IPS-NIHi7 (cell line): Measurements from ENCODE around the gene VPS13A.

Experiments used
- DNase-seq: peaks from one replicate; pipeline ENCODE4 v3.0.0; 2012; ENCODE audit warnings: mixed read lengths; ENCODE audit errors: extremely low spot score

VPS13A gene

GRCh38 chr9:77177143-77177893 is at the start of gene VPS13A:
Gene VPS13A, plus strand, starts transcription at chr9:77177534. Its CDS starts 171 bp downstream, at chr9:77177705.
- DNase-seq = peak; percentile 96

DNA sequence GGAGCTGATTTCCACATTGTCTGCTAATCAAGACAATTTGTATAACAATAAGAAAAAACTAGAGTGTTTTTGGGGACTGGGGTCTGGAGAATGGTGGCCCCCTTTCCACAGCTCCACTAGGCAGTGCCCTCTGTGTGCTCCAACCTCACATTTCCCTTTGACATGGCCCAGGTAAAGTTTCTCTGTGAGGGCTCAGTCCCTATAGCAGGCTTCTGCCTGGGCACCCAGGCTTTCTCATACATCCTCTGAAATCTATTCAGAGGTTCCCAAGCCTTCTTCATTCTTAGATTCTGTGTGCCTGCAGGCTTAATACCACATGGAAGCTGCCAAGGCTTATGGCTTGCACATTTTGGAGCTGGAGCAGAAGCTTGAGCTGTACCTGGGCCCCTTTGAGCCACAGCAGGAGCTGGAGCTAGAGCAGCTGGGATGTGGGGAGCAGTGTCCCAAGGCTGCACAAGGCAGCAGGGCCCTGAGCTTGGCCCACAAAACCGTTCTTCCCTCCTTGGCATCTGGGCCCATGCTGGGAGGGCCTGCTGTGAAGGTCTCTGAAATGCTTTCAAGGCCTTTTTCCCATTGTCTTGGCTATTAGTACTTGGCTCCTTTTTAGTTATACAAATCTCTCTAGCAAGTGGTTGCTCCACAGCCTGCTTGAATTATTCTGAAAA is 49.1 kb upstream of the VPS13A start:
- peak; percentile 17 for DNase-seq

- no peak for DNase-seq
Measured at GRCh38 chr9:77131399-77131798, 45.9 kb upstream of the VPS13A start.

- DNase-seq = no peak
Measured at GRCh38 chr9:77133011-77133410, 44.3 kb upstream of the VPS13A start.

DNA sequence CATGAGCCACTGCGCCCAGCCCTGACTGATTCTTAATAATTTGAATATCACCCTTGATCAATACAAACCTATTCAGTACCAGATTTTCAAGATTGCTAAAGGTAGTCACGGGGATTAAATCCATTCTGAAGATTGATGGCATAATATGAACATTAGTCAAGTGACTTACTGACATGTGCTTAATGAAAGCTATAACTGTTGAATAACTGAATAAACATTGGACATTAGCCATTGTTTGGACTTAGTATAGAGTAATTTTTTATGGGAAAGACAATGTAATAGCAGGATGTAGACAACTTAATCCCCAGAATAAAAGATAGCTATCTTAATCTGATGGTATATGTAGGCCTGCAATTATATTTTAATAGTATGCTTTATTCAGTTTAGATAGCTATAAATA is 35.0 kb upstream of the VPS13A start:
- DNase-seq = no peak

DNA sequence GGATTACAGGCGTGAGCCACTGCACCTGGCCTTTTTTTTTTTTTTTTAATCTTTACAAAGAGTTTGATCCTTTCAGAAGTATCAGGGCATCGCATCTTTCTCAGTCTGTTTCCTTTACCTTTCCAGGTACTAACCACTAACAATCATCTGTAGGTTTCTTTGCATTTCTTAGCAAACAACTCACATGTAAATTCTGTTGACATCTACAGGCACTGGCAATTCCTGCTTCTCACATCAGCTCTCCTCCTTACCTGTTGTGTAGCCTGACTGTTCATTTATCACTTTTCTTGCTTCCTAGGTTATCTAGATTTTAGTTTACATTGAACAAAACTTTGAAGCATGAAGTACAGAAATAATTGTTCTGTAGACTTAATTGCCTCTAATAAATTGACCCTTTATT is 27.5 kb upstream of the VPS13A start:
- DNase-seq = peak; percentile 22

GRCh38 chr9:77152289-77152688 is 25.0 kb upstream of the VPS13A start:
- DNase-seq = no peak

DNA sequence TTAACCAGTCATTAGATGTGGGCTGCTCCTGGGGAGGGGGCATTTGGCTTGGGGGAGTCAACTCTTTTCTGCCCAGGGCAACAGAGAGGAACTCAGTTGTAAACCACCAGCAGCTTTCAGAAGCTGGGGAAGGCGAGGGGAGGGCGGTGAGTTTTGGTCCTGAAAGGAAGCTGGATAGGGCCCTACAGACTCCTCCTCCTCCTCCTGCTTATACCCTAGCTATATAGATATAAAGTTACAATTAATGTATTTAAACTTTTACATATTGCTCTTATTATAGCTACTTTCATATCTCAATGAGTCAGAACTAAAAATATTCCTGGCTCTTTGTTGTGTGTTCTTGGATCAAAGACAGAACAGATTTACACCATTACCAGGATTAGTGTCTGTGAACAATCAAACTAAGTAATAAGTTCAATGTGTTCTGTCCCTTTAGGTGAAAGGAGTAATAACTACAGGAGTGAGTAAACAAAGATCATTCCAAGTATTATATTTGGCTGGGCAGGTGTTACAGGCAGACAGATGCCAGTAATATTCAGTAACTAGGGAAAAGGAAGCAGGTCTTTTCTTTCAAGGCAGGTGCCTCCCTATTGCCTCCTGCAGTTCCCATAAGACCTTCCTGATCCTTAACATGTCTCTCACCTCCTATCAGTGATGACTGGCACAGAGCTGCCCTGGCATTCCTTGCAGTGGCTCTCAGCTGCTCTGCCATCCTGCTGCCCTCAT is 20.5 kb upstream of the VPS13A start:
- no peak for DNase-seq

- DNase-seq = no peak
Measured at GRCh38 chr9:77158772-77159513, 18.4 kb upstream of the VPS13A start.

DNA sequence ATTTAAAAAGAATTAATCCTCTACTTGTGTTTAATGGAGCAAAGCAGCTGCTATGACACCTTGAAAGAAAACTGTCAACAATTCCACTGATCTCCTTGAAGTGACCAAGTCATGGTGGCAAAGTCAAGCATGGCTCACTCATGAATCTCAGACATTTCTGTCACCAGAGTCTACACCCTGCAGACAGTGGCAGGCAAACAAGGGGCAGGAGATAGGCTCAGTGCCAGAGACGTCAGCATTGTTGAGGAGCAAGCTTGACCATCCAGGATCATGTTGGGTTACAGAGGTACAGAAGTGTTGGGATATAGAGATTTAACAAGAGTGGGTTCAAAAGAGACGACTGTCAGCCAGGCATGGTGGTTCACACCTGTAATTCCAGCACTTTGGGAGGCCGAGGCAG is 16.1 kb upstream of the VPS13A start:
- no peak for DNase-seq

- DNase-seq = no peak
Measured at GRCh38 chr9:77161966-77162365, 15.4 kb upstream of the VPS13A start.

GRCh38 chr9:77162366-77162765 is 15.0 kb upstream of the VPS13A start:
- no peak for DNase-seq

GRCh38 chr9:77163884-77164283 is 13.4 kb upstream of the VPS13A start:
- DNase-seq = no peak

GRCh38 chr9:77166193-77166592 is 11.1 kb upstream of the VPS13A start:
- no peak for DNase-seq

- DNase-seq = no peak
Measured at GRCh38 chr9:77170991-77171699, 6.2 kb upstream of the VPS13A start.

GRCh38 chr9:77175151-77175550 is 2.2 kb upstream of the VPS13A start:
- DNase-seq = no peak

- no peak for DNase-seq
Measured at GRCh38 chr9:77176106-77176505, 1.2 kb upstream of the VPS13A start.

- no peak for DNase-seq
Measured at GRCh38 chr9:77176686-77177142, 620 bp upstream of the VPS13A start.

GRCh38 chr9:77177894-77178794 is 810 bp downstream of the VPS13A start:
- peak; percentile 45 for DNase-seq

- DNase-seq = no peak
Measured at GRCh38 chr9:77180056-77180455, 2.7 kb downstream of the VPS13A start.
